ENCODE data around the gene ENPP6. TPM values are rescaled to one million over a fixed set of nuclear protein-coding genes. Genes with fewer than 3 reads are reported as not detected.
A peak's percentile ranks its signal among the peaks of the same experiment; 100 is the strongest.

ENPP6 gene
- total RNA-seq (1 to 10 TPM in 1 of 6 donors, under 1 TPM in 2, not detected in 3; 0.12 to 1.5 (median 0.24) TPM), polyA plus RNA-seq (under 1 TPM; 0.05 to 0.34 TPM)

DNA sequence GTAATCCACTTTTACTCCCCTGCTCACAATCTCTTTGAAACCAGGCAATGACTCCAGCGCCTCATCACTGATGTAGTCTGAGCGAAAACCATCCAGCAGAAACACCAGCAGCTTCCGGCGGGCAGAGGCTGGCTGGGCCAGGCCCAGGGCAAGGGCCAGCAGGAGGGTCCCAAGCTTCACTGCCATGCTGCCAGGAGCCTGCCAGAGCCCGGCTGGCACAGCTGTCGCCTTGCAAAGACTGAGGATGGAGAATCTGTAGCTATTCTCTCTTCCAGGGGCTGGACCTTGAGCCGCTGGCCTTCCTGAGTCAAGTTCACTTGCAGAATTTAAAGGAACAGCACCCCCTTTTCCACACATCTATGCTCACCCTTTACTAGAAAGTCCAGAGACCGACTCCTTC is at the start of gene ENPP6:
TSS of gene ENPP6 (minus strand) at position 240 of the 400 bp plus-strand sequence. CDS start at position 186, 54 bp downstream.
- 67 to 68% methylated on average over 8 of the region's 8 CpGs for WGBS, 2 donors
- Histone ChIP-seq H3K4me3 (no peak within 1 kb of the TSS), H3K4me1 (no peaks in the 10 kb centered on the region), H3K36me3 (no peaks in the 10 kb centered on the region), H3K27me3 (no peaks in the 10 kb centered on the region), H3K27ac (no peak within 1 kb of the TSS), H3K9me3 (no peaks in the 10 kb centered on the region)
- DNase-seq (no peak), ATAC-seq (no peak), FAIRE-seq (no peak)
- TF ChIP-seq, protein P1, sequence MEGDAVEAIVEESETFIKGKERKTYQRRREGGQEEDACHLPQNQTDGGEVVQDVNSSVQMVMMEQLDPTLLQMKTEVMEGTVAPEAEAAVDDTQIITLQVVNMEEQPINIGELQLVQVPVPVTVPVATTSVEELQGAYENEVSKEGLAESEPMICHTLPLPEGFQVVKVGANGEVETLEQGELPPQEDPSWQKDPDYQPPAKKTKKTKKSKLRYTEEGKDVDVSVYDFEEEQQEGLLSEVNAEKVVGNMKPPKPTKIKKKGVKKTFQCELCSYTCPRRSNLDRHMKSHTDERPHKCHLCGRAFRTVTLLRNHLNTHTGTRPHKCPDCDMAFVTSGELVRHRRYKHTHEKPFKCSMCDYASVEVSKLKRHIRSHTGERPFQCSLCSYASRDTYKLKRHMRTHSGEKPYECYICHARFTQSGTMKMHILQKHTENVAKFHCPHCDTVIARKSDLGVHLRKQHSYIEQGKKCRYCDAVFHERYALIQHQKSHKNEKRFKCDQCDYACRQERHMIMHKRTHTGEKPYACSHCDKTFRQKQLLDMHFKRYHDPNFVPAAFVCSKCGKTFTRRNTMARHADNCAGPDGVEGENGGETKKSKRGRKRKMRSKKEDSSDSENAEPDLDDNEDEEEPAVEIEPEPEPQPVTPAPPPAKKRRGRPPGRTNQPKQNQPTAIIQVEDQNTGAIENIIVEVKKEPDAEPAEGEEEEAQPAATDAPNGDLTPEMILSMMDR (IDR thresholded peaks at IDR 0.05): no peak
- intact Hi-C loops (cut with DNase I): no loop called here

DNA sequence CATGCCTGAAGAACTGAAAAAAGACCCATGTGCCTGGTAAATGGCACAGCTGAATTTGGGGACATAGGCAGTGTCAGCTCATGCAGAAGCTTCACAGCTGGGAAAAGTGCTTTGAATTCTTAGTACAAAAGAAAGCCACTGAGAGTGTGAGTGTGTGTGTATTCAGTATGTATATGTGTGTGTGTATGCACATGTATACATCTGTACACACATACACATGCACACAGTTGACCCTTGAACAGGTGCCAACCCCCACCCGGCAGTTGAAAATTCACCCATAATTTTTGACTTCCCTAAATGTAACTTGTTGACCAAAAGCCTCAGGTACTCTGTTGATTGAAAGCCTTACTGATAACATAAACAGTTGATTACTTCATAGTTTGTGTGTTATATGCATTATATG is 49.5 kb upstream of the ENPP6 start:
- Histone ChIP-seq H3K9me3 (no peaks in the 10 kb centered on the region), H3K4me3 (no peak overlapping the region), H3K4me1 (no peaks in the 10 kb centered on the region), H3K27ac (peak overlapping the region in 1 of 4 donors; percentile 57), H3K36me3 (no peaks in the 10 kb centered on the region), H3K27me3 (no peaks in the 10 kb centered on the region)
- ATAC-seq (no peak), DNase-seq (no peak), FAIRE-seq (no peak)
- intact Hi-C loops (cut with DNase I): no loop called here
- TF ChIP-seq, protein P1 (IDR thresholded peaks at IDR 0.05): no peak
- 41 to 45% methylated on average over 1 of the region's 1 CpG for WGBS, 2 donors

DNA sequence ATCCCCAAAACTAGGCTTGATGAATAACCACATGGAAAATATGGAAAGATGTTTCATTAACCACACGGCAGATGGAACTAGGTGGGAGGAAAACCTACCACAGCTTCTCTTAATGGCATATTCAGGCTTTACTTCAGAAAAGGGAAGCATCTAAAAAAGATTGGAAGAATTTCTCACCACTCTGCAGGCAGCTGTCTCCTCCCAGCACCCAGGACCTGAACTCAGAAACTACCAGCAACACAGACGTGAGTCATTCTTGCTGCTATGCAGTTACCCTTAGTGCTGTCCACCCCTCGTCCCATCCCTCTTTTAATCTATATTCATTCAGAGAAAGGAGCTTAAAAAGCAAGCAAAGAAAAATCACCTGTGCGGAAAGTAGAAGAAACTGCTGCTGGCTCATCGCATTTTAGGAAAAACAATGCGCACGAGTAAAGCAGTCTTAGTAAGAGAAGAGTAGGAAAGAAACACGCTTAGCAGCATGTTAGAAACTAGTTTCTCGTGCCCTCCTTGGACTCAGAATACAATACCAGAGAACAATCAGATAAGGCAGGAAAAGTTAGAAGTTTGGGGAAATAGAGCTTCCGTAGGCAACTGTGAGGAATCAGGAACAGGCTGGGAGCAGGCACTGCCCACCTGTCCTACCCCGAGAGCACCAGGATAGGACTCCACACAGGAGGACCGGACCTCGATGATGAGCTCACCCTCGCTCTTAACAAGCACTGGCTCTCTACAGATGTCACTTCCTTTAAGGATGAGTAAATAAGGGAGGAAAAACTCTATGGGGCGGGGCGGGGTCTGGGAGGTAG is 48.1 kb upstream of the ENPP6 start:
- FAIRE-seq: no peak
- no peak for ATAC-seq
- H3K27ac ChIP-seq: no peak overlapping the region
- intact Hi-C loops (cut with DNase I): no loop called here
- no peak for DNase-seq
- no peaks in the 10 kb centered on the region for H3K9me3 ChIP-seq
- no peaks in the 10 kb centered on the region for H3K36me3 ChIP-seq
- H3K27me3 ChIP-seq: no peaks in the 10 kb centered on the region
- no peak overlapping the region for H3K4me3 ChIP-seq
- TF ChIP-seq, protein P1 (IDR thresholded peaks at IDR 0.05): no peak
- 82 to 87% methylated on average over 16 of the region's 16 CpGs for WGBS, 2 donors
- no peaks in the 10 kb centered on the region for H3K4me1 ChIP-seq

DNA sequence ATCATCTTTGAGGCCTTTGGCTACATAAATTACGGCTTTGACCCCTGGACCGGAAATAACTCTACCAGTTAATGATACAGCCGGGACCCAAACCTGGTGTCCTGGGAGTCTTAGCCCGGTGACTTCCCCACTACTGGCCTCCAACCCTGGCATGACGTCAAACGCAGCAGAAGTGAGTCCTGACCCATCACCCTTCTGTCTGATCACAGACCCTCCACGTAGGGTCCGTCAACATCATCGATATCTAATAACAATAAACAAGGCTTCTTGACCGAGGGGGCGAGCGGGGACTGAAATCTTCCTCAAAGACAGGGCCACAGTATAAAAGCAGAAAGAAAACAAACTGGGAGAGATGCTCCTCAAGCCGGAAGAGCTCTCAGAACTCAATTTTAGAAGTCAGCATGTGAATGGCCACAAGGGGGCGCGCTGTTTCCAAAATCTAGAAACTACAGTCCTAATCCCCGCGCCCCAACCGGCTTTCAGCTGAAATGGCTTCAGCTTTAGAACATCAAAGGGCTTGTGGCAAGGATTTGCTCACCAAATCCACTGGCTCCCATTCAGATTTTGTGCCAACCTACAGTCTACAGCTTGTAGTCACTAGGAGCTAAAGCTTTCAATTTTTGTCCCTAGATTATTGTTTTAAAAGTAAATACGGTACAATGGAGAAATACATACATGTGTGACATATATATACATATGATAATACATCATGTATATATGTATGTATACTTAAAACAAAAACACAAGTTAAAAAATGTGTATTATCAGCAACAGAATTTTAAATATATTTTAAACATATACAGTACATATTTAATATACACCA is 46.4 kb upstream of the ENPP6 start:
- peak; percentile 87 to 96 (median 94) for ATAC-seq
- WGBS, 2 donors: 16 to 18% methylated on average over 19 of the region's 19 CpGs
- Histone ChIP-seq H3K27me3 (no peaks in the 10 kb centered on the region), H3K36me3 (no peaks in the 10 kb centered on the region), H3K4me3 (no peak overlapping the region), H3K27ac (no peak overlapping the region), H3K4me1 (no peaks in the 10 kb centered on the region), H3K9me3 (no peaks in the 10 kb centered on the region)
- no peak for FAIRE-seq
- TF ChIP-seq, protein P1 (IDR thresholded peaks at IDR 0.05): peak; percentile 88 to 95 (median 92)
- intact Hi-C loops (cut with DNase I): loop anchor here in 1 of 3 donors (5.0 kb wide), 1 partner anchor 273 kb away; no protein-coding TSS in a partner anchor
- peak; percentile 81 to 95 (median 90) for DNase-seq
